KMS-11 (cell line): ENCODE measurements around the gene SUN3.

ENCODE experiments used
- H2AFZ ChIP-seq: fragments of 200-600 bp; sonication (generic); 2 replicates; pipeline ENCODE4 v1.6.1; 2016; ENCODE audit warnings: antibody characterized with exemption, mixed run types, low read depth
- H3K27ac ChIP-seq: fragments of 200-600 bp; sonication (generic); 2 replicates; pipeline ENCODE4 v1.6.1; 2016; ENCODE audit warnings: mild to moderate bottlenecking, mixed run types
- H3K27me3 ChIP-seq: fragments of 200-600 bp; sonication (generic); 2 replicates; pipeline ENCODE4 v1.6.1; 2017; ENCODE audit warnings: mild to moderate bottlenecking, low read depth, mixed run types, moderate library complexity; ENCODE audit not compliant: insufficient read depth
- H3K36me3 ChIP-seq: fragments of 200-600 bp; sonication (generic); 2 replicates; pipeline ENCODE4 v1.6.1; 2017; ENCODE audit warnings: mild to moderate bottlenecking, mixed run types; ENCODE audit not compliant: insufficient read depth
- H3K4me1 ChIP-seq: fragments of 200-600 bp; sonication (generic); 2 replicates; pipeline ENCODE4 v1.6.1; 2016; ENCODE audit warnings: mild to moderate bottlenecking, low read depth, mixed run types; ENCODE audit not compliant: poor library complexity, severe bottlenecking
- H3K4me2 ChIP-seq: fragments of 200-600 bp; sonication (generic); 2 replicates; pipeline ENCODE4 v1.7.0; 2016; ENCODE audit warnings: mild to moderate bottlenecking, mixed run types
- H3K4me3 ChIP-seq: fragments of 200-600 bp; sonication (generic); IDR thresholded peaks from 2 replicates; pipeline ENCODE4 v1.6.1; 2017; ENCODE audit warnings: low read depth, low read length, mixed read lengths; ENCODE audit not compliant: insufficient read depth
- H3K79me2 ChIP-seq: fragments of 200-600 bp; sonication (generic); 2 replicates; pipeline ENCODE4 v1.6.1; 2016; ENCODE audit warnings: low read depth, mixed run types; ENCODE audit not compliant: insufficient read depth
- H3K9ac ChIP-seq: fragments of 200-600 bp; sonication (generic); 2 replicates; pipeline ENCODE4 v1.6.1; 2016; ENCODE audit warnings: mild to moderate bottlenecking, mixed run types
- H4K20me1 ChIP-seq: fragments of 200-600 bp; sonication (generic); 2 replicates; pipeline ENCODE4 v1.6.1; 2016; ENCODE audit warnings: mild to moderate bottlenecking, mixed run types; ENCODE audit not compliant: insufficient read depth
- TF ChIP-seq, protein P1 (sequence below): fragments of 200-600 bp; sonication (generic); conservative IDR thresholded peaks from 2 replicates; pipeline ENCODE4 v1.6.1; 2017; ENCODE audit warnings: low read depth, mild to moderate bottlenecking, antibody characterized with exemption, low read length, moderate library complexity, mixed read lengths

SUN3 gene

DNA sequence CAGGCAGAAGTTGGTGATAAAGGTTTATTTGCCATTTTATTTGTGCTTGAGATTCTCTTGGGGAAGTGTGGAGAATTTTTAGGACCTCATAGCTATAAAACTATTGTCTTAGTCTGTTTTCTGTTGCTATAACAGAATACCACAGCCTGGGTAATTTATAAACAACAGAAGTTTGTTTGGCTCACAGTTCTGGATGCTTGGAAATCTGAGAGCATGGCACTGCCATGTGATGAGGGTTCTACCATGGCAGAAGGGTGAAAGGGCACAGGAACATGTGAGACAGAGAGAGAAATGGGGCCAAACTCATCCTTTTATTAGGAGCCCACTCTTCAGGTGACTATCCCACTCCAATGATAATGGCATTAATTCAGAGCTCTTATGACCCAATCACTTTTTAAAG is 12.3 kb downstream of the SUN3 start:
- Histone ChIP-seq H3K27ac (no peak overlapping the region), H3K79me2 (no peaks in the 10 kb centered on the region), H3K4me2 (no peak overlapping the region), H3K36me3 (no peaks in the 10 kb centered on the region), H3K27me3 (no peaks in the 10 kb centered on the region), H4K20me1 (no peaks in the 10 kb centered on the region), H3K9ac (no peak overlapping the region), H3K4me1 (no peaks in the 10 kb centered on the region), H2AFZ (no peak overlapping the region), H3K4me3 (no peak overlapping the region)
- TF ChIP-seq, protein P1, sequence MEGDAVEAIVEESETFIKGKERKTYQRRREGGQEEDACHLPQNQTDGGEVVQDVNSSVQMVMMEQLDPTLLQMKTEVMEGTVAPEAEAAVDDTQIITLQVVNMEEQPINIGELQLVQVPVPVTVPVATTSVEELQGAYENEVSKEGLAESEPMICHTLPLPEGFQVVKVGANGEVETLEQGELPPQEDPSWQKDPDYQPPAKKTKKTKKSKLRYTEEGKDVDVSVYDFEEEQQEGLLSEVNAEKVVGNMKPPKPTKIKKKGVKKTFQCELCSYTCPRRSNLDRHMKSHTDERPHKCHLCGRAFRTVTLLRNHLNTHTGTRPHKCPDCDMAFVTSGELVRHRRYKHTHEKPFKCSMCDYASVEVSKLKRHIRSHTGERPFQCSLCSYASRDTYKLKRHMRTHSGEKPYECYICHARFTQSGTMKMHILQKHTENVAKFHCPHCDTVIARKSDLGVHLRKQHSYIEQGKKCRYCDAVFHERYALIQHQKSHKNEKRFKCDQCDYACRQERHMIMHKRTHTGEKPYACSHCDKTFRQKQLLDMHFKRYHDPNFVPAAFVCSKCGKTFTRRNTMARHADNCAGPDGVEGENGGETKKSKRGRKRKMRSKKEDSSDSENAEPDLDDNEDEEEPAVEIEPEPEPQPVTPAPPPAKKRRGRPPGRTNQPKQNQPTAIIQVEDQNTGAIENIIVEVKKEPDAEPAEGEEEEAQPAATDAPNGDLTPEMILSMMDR, result no peak

DNA sequence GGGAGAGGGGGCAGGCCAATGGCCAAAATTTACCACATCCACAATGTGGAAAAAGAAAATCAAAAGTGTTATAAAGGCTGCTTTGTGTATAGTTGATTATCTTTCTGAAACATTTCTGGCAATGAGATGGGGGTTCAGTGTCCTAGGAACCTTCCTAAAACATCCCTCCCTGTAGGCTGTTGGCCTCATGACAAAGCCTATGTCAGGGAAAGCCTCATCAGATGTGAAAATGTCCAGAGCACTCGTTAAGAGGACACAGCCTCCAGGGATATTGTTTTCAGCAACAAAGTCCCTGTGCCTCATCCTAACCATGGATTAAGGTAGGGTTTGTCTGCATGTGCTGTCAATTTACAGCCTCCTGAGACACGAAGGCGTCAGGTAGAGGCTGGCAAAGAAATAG is 17.0 kb downstream of the SUN3 start:
- no peaks in the 10 kb centered on the region for H3K27me3 ChIP-seq
- H3K27ac ChIP-seq, result no peak overlapping the region
- H3K4me1 ChIP-seq, result no peaks in the 10 kb centered on the region
- H3K36me3 ChIP-seq, result no peaks in the 10 kb centered on the region
- no peak overlapping the region for H3K9ac ChIP-seq
- no peak overlapping the region for H3K4me3 ChIP-seq
- no peaks in the 10 kb centered on the region for H3K79me2 ChIP-seq
- TF ChIP-seq, protein P1, result no peak
- H3K4me2 ChIP-seq, result no peak overlapping the region
- no peaks in the 10 kb centered on the region for H4K20me1 ChIP-seq
- H2AFZ ChIP-seq, result no peak overlapping the region

DNA sequence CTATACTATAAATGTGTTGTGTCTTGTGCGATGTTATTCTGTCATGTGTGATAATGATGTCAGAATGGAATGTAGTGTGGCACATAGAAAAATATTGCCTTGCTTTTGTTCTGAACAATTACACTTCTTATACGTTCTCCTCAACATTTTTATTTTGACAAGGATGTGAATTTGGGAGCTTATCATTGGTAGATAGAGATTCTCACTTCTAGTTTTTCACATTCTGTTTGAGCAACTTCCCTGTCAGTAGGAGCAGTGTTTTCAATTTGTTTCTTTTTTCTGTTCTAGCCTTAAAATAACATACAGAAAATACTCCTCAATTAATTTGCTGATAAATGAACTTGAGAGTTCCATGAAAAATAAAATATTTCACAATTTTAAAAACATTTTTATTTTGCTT is 17.6 kb downstream of the SUN3 start:
- H3K27ac ChIP-seq, result no peak overlapping the region
- H3K9ac ChIP-seq, result no peak overlapping the region
- H3K79me2 ChIP-seq, result no peaks in the 10 kb centered on the region
- TF ChIP-seq, protein P1, result no peak
- H3K36me3 ChIP-seq, result no peaks in the 10 kb centered on the region
- H3K4me2 ChIP-seq, result no peak overlapping the region
- no peaks in the 10 kb centered on the region for H4K20me1 ChIP-seq
- H3K4me1 ChIP-seq, result no peaks in the 10 kb centered on the region
- H2AFZ ChIP-seq, result no peak overlapping the region
- H3K4me3 ChIP-seq, result no peak overlapping the region
- no peaks in the 10 kb centered on the region for H3K27me3 ChIP-seq

DNA sequence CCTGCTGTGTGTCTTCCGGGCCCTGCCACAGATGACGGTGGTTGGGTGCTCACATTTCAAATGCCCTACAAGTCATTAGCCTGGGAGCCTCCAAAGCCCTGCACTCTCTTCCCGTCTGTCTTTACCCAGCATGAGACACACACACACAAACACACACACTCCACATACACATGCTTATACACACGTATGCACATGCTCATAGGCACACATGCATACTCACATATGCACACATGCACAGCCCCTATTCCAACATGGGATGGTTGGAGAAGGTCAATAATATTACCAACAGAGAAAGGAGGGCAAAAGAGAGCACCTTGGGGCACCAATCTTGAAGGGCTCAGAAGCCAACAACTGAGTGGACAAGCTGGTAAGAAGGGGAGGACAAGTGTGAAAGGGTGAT is 19.0 kb downstream of the SUN3 start:
- H3K27ac ChIP-seq, result no peak overlapping the region
- H4K20me1 ChIP-seq, result no peaks in the 10 kb centered on the region
- no peak overlapping the region for H3K9ac ChIP-seq
- no peak overlapping the region for H2AFZ ChIP-seq
- H3K4me3 ChIP-seq, result no peak overlapping the region
- no peaks in the 10 kb centered on the region for H3K4me1 ChIP-seq
- H3K4me2 ChIP-seq, result no peak overlapping the region
- no peaks in the 10 kb centered on the region for H3K36me3 ChIP-seq
- no peaks in the 10 kb centered on the region for H3K27me3 ChIP-seq
- TF ChIP-seq, protein P1, result no peak
- H3K79me2 ChIP-seq, result no peaks in the 10 kb centered on the region

DNA sequence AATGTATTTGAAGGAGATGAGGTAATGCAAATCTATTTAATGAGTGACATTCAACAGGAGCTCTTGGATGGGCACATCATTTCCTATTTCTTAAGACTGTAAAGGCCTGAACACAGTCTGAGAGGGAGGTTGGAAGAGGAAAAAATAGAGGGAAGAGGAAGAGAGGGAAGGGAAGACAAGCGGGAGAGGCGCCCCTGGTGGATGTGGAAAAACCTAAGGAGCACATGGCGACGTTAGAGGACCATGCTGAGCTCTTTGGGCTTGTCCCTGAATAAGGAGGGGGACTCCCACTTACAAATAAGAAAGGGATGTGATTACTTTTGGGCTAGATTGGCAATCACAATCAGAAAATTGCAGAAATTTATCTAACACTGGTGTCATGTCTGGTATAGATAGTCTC is 19.6 kb downstream of the SUN3 start:
- H3K4me3 ChIP-seq, result no peak overlapping the region
- no peaks in the 10 kb centered on the region for H3K4me1 ChIP-seq
- no peak overlapping the region for H3K4me2 ChIP-seq
- no peaks in the 10 kb centered on the region for H4K20me1 ChIP-seq
- H2AFZ ChIP-seq, result no peak overlapping the region
- H3K27me3 ChIP-seq, result no peaks in the 10 kb centered on the region
- no peak overlapping the region for H3K9ac ChIP-seq
- H3K27ac ChIP-seq, result no peak overlapping the region
- H3K79me2 ChIP-seq, result no peaks in the 10 kb centered on the region
- TF ChIP-seq, protein P1, result no peak
- H3K36me3 ChIP-seq, result no peaks in the 10 kb centered on the region
